GM23338 (cell line): ENCODE measurements around the gene ARL4D. TPM values are rescaled to one million over a fixed set of nuclear protein-coding genes. Genes with fewer than 3 reads are reported as not detected.

ENCODE experiments used
- ATAC-seq: fragments of 200-7000 bp; cut with Tn5 transposase; 3 replicates; pipeline ENCODE4 v1.9.1; 2020
- DNase-seq: peaks from one replicate; pipeline ENCODE4 v3.0.0-alpha.2; 2015; ENCODE audit warnings: low spot score
- H2AFZ ChIP-seq: fragments of 200-600 bp; sonication (generic); 2 replicates; pipeline ENCODE4 v1.8.0; 2016; ENCODE audit warnings: antibody characterized with exemption, mild to moderate bottlenecking, moderate library complexity
- H3F3A ChIP-seq: fragments of 200-600 bp; sonication (generic); replicated peaks from 2 replicates; pipeline ENCODE4 v1.8.0; 2017; ENCODE audit warnings: antibody characterized with exemption, mixed run types, low read depth
- H3K27ac ChIP-seq: fragments of 200-600 bp; sonication (generic); 2 replicates; pipeline ENCODE4 v1.6.1; 2016; ENCODE audit warnings: low read depth
- H3K27me3 ChIP-seq: fragments of 200-600 bp; sonication (generic); 2 replicates; pipeline ENCODE4 v1.8.0; 2016; ENCODE audit warnings: mild to moderate bottlenecking, mixed run types, moderate library complexity; ENCODE audit not compliant: insufficient read depth
- H3K36me3 ChIP-seq: fragments of 200-600 bp; sonication (generic); 2 replicates; pipeline ENCODE4 v1.8.0; 2016; ENCODE audit warnings: mild to moderate bottlenecking; ENCODE audit not compliant: insufficient read depth
- H3K4me1 ChIP-seq: fragments of 200-600 bp; sonication (generic); 2 replicates; pipeline ENCODE4 v1.8.0; 2016; ENCODE audit warnings: mild to moderate bottlenecking, moderate library complexity; ENCODE audit not compliant: insufficient read depth
- H3K4me2 ChIP-seq: fragments of 200-600 bp; sonication (generic); 2 replicates; pipeline ENCODE4 v1.7.1; 2017; ENCODE audit warnings: mixed run types
- H3K4me3 ChIP-seq: fragments of 200-600 bp; sonication (generic); 2 replicates; pipeline ENCODE4 v1.6.1; 2016; ENCODE audit warnings: mixed run types
- H3K79me2 ChIP-seq: fragments of 200-600 bp; sonication (generic); replicated peaks from 2 replicates; pipeline ENCODE4 v1.8.0; 2017; ENCODE audit warnings: mild to moderate bottlenecking; ENCODE audit not compliant: insufficient read depth
- H3K9me2 ChIP-seq: fragments of 200-600 bp; sonication (generic); 2 replicates; pipeline ENCODE4 v1.8.0; 2017; ENCODE audit not compliant: insufficient read depth
- H4K20me1 ChIP-seq: fragments of 200-600 bp; sonication (generic); replicated peaks from 2 replicates; pipeline ENCODE4 v1.8.0; 2017; ENCODE audit warnings: mild to moderate bottlenecking; ENCODE audit not compliant: insufficient read depth
- H3K27ac Mint-ChIP-seq: 2 replicates; pipeline ENCODE4 v1.8.0; 2020; ENCODE audit warnings: inconsistent platforms, mild to moderate bottlenecking, moderate library complexity, mixed read lengths
- H3K27me3 Mint-ChIP-seq: 3 replicates; pipeline ENCODE4 v1.8.0; 2022; ENCODE audit warnings: low read depth, mild to moderate bottlenecking, moderate library complexity, mixed read lengths, inconsistent platforms; ENCODE audit not compliant: insufficient read depth, poor library complexity
- H3K36me3 Mint-ChIP-seq: 3 replicates; pipeline ENCODE4 v1.8.0; 2021; ENCODE audit warnings: low read depth, mild to moderate bottlenecking, inconsistent platforms, moderate library complexity, mixed read lengths
- H3K4me1 Mint-ChIP-seq: 3 replicates; pipeline ENCODE4 v1.8.0; 2020; ENCODE audit warnings: mild to moderate bottlenecking, inconsistent platforms, mixed read lengths
- H3K4me3 Mint-ChIP-seq: 3 replicates; pipeline ENCODE4 v1.8.0; 2021; ENCODE audit warnings: moderate library complexity, mild to moderate bottlenecking, inconsistent platforms, mixed read lengths
- H3K9me3 Mint-ChIP-seq: 3 replicates; pipeline ENCODE4 v1.8.0; 2020; ENCODE audit warnings: moderate library complexity, mild to moderate bottlenecking, inconsistent platforms, mixed read lengths
- CREB1 ChIP-seq: fragments of 250-450 bp; sonication (Bioruptor Pico); IDR thresholded peaks from 2 replicates; pipeline ENCODE4 v1.5.0; 2020; ENCODE audit warnings: low read depth, mild to moderate bottlenecking, moderate library complexity
- EZH2 ChIP-seq: fragments of 200-600 bp; sonication (generic); IDR thresholded peaks from one replicate; pipeline ENCODE4 v1.8.0; 2017; ENCODE audit warnings: antibody characterized with exemption, mild to moderate bottlenecking, low read depth; ENCODE audit not compliant: unreplicated experiment
- JUNB ChIP-seq: IDR thresholded peaks from one replicate; pipeline ENCODE4 v1.6.1; 2016; ENCODE audit warnings: antibody characterized with exemption; ENCODE audit not compliant: unreplicated experiment
- POLR2AphosphoS5 ChIP-seq: IDR thresholded peaks from 2 replicates; pipeline ENCODE4 v1.6.1; 2016; ENCODE audit warnings: antibody characterized with exemption, low read depth
- ZNF331 ChIP-seq: fragments of 250-450 bp; sonication (Bioruptor Pico); IDR thresholded peaks from 2 replicates; pipeline ENCODE4 v1.5.0; 2020; ENCODE audit warnings: low read depth, mild to moderate bottlenecking, moderate library complexity
- polyA plus RNA-seq: library from polyadenylated mRNA; unstranded; fragments of >200 nt; fragmentation: Nextera tagmentation; extraction: Ambion mirVana; gene quantifications from 2 replicates; pipeline ENCODE4 v1.2.1, GENCODE V29; 2016
- total RNA-seq: library from RNA; depleted of rRNA; stranded (reverse); fragments of >200 nt; shearing (Covaris generic); gene quantifications from 2 replicates; pipeline ENCODE4 v1.2.3, GENCODE V29; 2014
- TF ChIP-seq, protein P1 (sequence below), 2 experiments: fragments of 200-600 bp in 1 of 2; sonication (generic) in 1 of 2; conservative IDR thresholded peaks; 2 replicates each; pipeline versions ENCODE4 v1.5.1 to v1.6.1; 2016 to 2017; ENCODE audit warnings: antibody characterized with exemption in 2 of 2, low read depth in 2 of 2, mild to moderate bottlenecking in 2 of 2, moderate library complexity in 1 of 2
- TF ChIP-seq, protein P2 (sequence below): fragments of 250-450 bp; sonication (Bioruptor Pico); IDR thresholded peaks from 2 replicates; pipeline ENCODE4 v1.5.0; 2020; ENCODE audit warnings: mild to moderate bottlenecking, moderate library complexity
- TF ChIP-seq, protein P3 (sequence below): IDR thresholded peaks from one replicate; pipeline ENCODE4 v1.6.1; 2018; ENCODE audit warnings: antibody characterized with exemption; ENCODE audit not compliant: unreplicated experiment
- TF ChIP-seq, protein P4 (sequence below): IDR thresholded peaks from 2 replicates; pipeline ENCODE4 v1.6.1; 2016; ENCODE audit warnings: antibody characterized with exemption

Gene ARL4D
- total and polyA plus RNA-seq, 2 experiments from 2014 or later: 8.7 to 9.5 TPM

DNA sequence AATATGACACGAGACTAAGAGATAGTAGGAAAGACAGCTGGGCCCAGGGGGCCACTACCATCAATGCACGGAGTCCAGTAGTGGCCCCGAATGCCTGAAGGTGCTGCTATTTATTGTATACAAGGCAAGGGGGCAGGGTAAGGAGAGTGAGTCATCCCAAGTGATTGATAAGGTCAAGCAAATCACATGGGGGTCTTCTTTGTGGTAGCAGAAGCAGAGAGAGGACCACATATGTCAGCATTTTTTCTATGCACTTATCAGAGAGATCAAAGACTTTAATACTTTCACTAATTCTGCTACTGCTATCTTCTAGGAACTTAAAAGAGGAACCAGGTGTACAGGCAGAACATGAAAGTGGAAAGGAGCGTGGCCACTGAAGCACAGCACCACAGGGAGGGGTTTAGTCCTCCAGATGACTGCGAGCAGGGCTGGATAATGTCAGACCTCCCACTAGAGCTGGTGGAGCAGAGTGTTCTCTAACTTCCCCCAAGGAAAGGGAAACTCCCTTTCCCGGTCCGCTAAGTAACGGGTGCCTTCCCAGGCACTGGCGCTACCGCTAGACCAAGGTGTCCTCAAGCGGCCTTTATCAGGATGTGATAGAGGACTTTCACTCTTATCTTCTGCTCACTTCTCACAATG, 26.4 kb upstream of the ARL4D start (continued):
- TF ChIP-seq, protein P1, sequence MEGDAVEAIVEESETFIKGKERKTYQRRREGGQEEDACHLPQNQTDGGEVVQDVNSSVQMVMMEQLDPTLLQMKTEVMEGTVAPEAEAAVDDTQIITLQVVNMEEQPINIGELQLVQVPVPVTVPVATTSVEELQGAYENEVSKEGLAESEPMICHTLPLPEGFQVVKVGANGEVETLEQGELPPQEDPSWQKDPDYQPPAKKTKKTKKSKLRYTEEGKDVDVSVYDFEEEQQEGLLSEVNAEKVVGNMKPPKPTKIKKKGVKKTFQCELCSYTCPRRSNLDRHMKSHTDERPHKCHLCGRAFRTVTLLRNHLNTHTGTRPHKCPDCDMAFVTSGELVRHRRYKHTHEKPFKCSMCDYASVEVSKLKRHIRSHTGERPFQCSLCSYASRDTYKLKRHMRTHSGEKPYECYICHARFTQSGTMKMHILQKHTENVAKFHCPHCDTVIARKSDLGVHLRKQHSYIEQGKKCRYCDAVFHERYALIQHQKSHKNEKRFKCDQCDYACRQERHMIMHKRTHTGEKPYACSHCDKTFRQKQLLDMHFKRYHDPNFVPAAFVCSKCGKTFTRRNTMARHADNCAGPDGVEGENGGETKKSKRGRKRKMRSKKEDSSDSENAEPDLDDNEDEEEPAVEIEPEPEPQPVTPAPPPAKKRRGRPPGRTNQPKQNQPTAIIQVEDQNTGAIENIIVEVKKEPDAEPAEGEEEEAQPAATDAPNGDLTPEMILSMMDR (conservative IDR thresholded peaks at IDR 0.05; ENCODE audit: low read depth in 2 of 2): no peak
- TF ChIP-seq, protein P2, sequence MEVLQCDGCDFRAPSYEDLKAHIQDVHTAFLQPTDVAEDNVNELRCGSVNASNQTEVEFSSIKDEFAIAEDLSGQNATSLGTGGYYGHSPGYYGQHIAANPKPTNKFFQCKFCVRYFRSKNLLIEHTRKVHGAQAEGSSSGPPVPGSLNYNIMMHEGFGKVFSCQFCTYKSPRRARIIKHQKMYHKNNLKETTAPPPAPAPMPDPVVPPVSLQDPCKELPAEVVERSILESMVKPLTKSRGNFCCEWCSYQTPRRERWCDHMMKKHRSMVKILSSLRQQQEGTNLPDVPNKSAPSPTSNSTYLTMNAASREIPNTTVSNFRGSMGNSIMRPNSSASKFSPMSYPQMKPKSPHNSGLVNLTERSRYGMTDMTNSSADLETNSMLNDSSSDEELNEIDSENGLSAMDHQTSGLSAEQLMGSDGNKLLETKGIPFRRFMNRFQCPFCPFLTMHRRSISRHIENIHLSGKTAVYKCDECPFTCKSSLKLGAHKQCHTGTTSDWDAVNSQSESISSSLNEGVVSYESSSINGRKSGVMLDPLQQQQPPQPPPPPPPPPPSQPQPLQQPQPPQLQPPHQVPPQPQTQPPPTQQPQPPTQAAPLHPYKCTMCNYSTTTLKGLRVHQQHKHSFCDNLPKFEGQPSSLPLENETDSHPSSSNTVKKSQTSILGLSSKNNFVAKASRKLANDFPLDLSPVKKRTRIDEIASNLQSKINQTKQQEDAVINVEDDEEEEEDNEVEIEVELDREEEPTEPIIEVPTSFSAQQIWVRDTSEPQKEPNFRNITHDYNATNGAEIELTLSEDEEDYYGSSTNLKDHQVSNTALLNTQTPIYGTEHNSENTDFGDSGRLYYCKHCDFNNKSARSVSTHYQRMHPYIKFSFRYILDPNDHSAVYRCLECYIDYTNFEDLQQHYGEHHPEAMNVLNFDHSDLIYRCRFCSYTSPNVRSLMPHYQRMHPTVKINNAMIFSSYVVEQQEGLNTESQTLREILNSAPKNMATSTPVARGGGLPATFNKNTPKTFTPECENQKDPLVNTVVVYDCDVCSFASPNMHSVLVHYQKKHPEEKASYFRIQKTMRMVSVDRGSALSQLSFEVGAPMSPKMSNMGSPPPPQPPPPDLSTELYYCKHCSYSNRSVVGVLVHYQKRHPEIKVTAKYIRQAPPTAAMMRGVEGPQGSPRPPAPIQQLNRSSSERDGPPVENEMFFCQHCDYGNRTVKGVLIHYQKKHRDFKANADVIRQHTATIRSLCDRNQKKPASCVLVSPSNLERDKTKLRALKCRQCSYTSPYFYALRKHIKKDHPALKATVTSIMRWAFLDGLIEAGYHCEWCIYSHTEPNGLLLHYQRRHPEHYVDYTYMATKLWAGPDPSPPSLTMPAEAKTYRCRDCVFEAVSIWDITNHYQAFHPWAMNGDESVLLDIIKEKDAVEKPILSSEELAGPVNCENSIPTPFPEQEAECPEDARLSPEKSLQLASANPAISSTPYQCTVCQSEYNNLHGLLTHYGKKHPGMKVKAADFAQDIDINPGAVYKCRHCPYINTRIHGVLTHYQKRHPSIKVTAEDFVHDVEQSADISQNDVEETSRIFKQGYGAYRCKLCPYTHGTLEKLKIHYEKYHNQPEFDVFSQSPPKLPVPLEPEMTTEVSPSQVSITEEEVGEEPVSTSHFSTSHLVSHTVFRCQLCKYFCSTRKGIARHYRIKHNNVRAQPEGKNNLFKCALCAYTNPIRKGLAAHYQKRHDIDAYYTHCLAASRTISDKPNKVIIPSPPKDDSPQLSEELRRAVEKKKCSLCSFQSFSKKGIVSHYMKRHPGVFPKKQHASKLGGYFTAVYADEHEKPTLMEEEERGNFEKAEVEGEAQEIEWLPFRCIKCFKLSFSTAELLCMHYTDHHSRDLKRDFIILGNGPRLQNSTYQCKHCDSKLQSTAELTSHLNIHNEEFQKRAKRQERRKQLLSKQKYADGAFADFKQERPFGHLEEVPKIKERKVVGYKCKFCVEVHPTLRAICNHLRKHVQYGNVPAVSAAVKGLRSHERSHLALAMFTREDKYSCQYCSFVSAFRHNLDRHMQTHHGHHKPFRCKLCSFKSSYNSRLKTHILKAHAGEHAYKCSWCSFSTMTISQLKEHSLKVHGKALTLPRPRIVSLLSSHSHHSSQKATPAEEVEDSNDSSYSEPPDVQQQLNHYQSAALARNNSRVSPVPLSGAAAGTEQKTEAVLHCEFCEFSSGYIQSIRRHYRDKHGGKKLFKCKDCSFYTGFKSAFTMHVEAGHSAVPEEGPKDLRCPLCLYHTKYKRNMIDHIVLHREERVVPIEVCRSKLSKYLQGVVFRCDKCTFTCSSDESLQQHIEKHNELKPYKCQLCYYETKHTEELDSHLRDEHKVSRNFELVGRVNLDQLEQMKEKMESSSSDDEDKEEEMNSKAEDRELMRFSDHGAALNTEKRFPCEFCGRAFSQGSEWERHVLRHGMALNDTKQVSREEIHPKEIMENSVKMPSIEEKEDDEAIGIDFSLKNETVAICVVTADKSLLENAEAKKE (CRISPR knock-in tag): no peak

DNA sequence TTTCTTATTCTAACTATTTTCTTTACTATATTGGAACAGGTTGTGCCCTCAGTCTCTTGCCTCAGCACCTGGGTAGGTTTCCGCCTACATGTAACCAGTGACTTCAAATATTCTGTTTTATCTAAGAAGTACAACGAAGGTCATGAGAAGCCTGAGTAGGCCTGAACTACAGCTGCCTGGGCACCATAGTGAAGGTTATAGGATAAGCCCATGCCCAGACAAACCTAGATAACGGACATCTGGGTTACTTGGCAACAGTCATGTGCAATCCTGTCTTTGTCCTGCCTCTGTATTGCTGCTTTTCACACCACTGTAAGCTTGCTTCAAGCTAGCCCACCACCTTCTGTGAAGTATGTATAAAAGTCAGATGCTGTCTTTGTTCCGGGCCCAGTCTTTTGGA, 25.4 kb upstream of the ARL4D start:
- H3K4me2 ChIP-seq: no peak overlapping the region
- DNase-seq: no peak
- no peak overlapping the region for H2AFZ ChIP-seq
- H3K4me3 ChIP-seq: no peak overlapping the region
- H3K4me1 ChIP-seq: peaks cover 8% of the 10 kb centered on the region
- no peaks in the 10 kb centered on the region for H3K9me2 ChIP-seq
- no peaks in the 10 kb centered on the region for H3K27me3 ChIP-seq
- Mint-ChIP-seq H3K27me3 (peaks cover 10% of the 10 kb centered on the region), H3K36me3 (peaks cover 6% of the 10 kb centered on the region; the same call in 1 of the 3 replicates), H3K4me1 (peaks cover 8% of the 10 kb centered on the region), H3K4me3 (no peak overlapping the region), H3K9me3 (peaks cover 7% of the 10 kb centered on the region), H3K27ac (no peak overlapping the region)
- H3F3A ChIP-seq: peaks cover 13% of the 10 kb centered on the region; the same call in 1 of the 2 replicates
- ATAC-seq: no peak
- no peak overlapping the region for H3K27ac ChIP-seq
- H3K36me3 ChIP-seq: no peaks in the 10 kb centered on the region
- no peaks in the 10 kb centered on the region for H3K79me2 ChIP-seq
- TF ChIP-seq EZH2 (no peak), ZNF331 (CRISPR knock-in tag) (no peak), POLR2AphosphoS5 (no peak), CREB1 (CRISPR knock-in tag) (no peak), JUNB (no peak)
- TF ChIP-seq, protein P3, sequence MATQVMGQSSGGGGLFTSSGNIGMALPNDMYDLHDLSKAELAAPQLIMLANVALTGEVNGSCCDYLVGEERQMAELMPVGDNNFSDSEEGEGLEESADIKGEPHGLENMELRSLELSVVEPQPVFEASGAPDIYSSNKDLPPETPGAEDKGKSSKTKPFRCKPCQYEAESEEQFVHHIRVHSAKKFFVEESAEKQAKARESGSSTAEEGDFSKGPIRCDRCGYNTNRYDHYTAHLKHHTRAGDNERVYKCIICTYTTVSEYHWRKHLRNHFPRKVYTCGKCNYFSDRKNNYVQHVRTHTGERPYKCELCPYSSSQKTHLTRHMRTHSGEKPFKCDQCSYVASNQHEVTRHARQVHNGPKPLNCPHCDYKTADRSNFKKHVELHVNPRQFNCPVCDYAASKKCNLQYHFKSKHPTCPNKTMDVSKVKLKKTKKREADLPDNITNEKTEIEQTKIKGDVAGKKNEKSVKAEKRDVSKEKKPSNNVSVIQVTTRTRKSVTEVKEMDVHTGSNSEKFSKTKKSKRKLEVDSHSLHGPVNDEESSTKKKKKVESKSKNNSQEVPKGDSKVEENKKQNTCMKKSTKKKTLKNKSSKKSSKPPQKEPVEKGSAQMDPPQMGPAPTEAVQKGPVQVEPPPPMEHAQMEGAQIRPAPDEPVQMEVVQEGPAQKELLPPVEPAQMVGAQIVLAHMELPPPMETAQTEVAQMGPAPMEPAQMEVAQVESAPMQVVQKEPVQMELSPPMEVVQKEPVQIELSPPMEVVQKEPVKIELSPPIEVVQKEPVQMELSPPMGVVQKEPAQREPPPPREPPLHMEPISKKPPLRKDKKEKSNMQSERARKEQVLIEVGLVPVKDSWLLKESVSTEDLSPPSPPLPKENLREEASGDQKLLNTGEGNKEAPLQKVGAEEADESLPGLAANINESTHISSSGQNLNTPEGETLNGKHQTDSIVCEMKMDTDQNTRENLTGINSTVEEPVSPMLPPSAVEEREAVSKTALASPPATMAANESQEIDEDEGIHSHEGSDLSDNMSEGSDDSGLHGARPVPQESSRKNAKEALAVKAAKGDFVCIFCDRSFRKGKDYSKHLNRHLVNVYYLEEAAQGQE: no peak
- TF ChIP-seq, protein P4, sequence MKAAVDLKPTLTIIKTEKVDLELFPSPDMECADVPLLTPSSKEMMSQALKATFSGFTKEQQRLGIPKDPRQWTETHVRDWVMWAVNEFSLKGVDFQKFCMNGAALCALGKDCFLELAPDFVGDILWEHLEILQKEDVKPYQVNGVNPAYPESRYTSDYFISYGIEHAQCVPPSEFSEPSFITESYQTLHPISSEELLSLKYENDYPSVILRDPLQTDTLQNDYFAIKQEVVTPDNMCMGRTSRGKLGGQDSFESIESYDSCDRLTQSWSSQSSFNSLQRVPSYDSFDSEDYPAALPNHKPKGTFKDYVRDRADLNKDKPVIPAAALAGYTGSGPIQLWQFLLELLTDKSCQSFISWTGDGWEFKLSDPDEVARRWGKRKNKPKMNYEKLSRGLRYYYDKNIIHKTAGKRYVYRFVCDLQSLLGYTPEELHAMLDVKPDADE: no peak
- no peaks in the 10 kb centered on the region for H4K20me1 ChIP-seq
